ENCODE data around the gene FAM83C.

- TF ChIP-seq MXI1 (IDR thresholded peaks at IDR 0.05; ENCODE audit: low read depth, low read length), result no peak
- TF ChIP-seq REST (IDR thresholded peaks at IDR 0.05; ENCODE audit: low read depth, low read length), result no peak
Measured at GRCh38 chr20:35304956-35305355, 12.7 kb upstream of the FAM83C start.
